MG63 (cell line): ENCODE measurements around the gene MAP3K14. TPM values are rescaled to one million over a fixed set of nuclear protein-coding genes. Genes with fewer than 3 reads are reported as not detected.

Experiments used
- DNase-seq: peaks from one replicate; pipeline ENCODE4 v3.0.0-alpha.2; 2020
- H3K27me3 ChIP-seq: fragments of 250-450 bp; sonication (Bioruptor Pico); 2 replicates; pipeline ENCODE4 v1.5.1; 2020; ENCODE audit warnings: mild to moderate bottlenecking, moderate library complexity
- H3K36me3 ChIP-seq: fragments of 250-450 bp; sonication (Bioruptor Pico); 2 replicates; pipeline ENCODE4 v1.5.1; 2020; ENCODE audit warnings: mild to moderate bottlenecking, moderate library complexity
- H3K4me3 ChIP-seq: fragments of 250-450 bp; sonication (Bioruptor Pico); 2 replicates; pipeline ENCODE4 v1.5.1; 2020; ENCODE audit warnings: mild to moderate bottlenecking, moderate library complexity
- H3K9me3 ChIP-seq: fragments of 250-450 bp; sonication (Bioruptor Pico); 2 replicates; pipeline ENCODE4 v1.5.1; 2020; ENCODE audit warnings: mild to moderate bottlenecking, moderate library complexity
- total RNA-seq: library from RNA; depleted of rRNA; stranded (reverse); fragments of >200 nt; shearing (Covaris generic); gene quantifications from 2 replicates; pipeline ENCODE4 v1.2.3, GENCODE V29; 2014; ENCODE audit warnings: low replicate concordance

MAP3K14 gene
- total RNA-seq, 1 experiment from 2014 or later: 13.4 TPM

DNA sequence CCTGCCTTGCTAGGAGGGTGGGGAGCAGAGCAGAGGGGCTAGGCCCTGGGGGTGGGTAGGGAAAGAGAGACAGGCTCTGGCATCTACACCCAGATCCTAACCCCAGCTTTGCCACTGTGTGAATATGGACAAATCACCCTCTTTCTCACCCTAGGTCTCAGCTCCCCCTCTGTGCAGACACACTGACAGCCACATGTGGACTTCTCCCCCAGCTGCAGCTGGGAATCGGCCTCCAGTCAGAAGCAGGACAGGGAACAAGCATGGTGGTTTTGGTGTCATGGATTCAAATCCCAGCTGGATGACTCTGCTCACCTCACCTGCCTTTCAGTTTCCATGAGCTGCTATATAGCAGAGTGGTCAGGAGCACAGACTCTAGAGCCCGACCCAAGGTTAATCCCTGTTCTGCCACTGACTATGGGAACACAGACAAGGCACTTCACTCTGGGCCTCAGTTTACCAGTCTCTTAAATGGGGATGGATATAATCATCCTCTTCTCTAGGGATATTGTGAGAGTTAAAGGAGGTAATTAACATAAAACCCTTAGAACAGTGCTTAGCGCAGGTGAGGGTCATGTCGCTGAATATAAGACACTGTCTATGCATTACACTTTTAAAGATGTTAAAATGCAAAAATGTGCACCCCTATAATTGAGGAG lies 26.2 kb upstream of the MAP3K14 start:
- H3K27me3 ChIP-seq: no peaks in the 10 kb centered on the region
- H3K9me3 ChIP-seq: no peaks in the 10 kb centered on the region
- no peaks in the 10 kb centered on the region for H3K36me3 ChIP-seq
- DNase-seq: no peak
- H3K4me3 ChIP-seq: no peak overlapping the region

DNA sequence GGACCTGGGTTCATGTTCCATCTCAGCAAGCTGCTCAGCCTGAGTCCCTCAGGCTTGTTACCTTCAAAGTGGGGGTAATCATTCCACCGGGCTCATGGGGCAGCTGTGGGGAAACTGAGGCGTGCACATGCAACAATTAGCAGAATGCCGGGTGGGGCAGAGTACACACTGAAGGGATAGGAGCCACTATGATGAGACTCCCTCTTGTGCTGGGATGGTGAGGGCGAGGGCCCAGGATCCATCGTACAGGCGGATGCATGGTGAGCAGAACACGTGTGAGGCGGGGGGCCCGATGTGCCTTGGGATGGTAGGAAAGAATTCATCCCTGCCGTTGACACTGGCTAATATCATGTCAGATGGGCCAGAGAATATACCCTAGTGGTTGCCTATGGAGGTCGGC lies 25.5 kb upstream of the MAP3K14 start:
- peak overlapping the region; percentile 16; the same call in 1 of the 2 replicates for H3K4me3 ChIP-seq

DNA sequence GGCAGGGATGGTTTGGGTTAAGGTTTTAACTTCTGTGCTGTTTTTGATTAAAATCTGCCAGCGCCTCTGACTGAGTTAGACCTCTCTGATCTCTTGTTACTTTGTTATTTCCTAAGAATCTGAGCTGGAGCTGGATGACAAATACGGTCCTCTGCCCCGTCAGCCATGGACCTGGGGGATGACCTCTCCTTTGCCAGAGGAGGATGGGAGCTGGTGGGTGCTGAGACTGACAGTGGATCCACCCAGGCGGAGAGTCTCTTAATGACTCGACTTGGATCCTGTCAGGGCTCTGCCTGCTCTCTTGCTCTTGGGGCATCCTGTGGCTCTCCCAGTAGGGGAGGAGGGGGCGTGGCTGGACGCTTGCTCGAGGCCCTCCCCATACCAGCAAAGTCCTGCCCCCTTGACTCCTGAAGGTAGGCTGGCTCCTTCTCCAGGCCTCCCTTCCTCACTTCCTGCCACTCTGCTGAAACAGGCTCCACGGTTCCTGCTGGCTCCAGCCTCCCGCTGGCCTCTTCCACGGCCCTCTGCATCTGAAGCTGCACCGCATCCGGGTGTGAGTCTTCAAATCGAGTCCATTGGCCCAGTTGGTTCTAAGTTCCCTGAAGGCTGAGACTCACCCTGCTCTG lies 24.8 kb upstream of the MAP3K14 start:
- H3K36me3 ChIP-seq: no peaks in the 10 kb centered on the region
- peak overlapping the region; percentile 16 for H3K4me3 ChIP-seq
- H3K27me3 ChIP-seq: no peaks in the 10 kb centered on the region
- no peaks in the 10 kb centered on the region for H3K9me3 ChIP-seq
- DNase-seq: peak; percentile 99

More for the DNA sequence above, 25.5 kb upstream of the MAP3K14 start:
- Histone ChIP-seq H3K36me3 (no peaks in the 10 kb centered on the region), H3K27me3 (no peaks in the 10 kb centered on the region), H3K9me3 (no peaks in the 10 kb centered on the region)
- DNase-seq: no peak

DNA sequence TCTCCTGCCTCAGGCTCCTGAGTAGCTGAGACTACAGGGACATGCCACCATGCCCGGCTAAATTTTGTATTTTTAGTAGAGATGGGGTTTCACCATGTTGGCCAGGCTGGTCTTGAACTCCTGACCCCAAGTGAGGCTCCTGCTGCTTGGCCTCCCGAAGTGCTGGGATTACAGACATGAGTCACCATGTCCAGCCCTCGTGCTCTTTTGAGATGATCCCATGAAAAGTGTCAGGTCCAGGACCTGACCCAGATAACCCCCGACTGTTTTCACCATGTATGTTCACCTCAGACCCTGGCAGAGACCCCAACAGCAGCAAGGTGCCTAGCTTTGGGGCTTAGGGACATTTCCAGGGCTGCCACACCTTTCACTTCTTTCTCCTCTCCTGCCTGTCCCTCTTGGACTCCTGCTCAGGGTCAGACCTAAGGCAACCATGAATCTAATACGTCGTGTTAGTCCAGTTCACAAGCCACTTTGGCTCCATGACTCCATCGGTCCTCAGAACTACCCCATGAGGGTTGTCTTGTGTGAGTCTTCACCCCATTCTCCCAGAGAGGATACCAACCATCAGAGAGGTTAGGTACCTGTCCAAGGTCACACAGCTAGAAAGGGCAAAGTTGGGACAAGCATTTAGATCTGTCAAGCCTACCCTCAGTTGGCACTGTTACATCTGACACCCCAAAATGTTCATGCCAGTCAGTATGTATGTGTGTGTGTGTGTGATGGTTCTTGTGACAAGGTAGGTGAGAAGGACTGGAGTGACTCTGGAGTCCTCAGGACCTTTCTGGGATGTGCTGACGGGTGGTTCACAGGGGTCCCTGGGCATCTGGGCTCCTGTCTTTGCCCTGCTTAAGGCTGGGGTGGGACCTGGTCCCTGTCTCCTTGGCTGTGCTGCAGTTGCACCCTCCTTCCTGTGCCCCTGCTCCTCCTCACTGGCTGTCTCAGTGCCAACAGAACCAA lies 23.1 kb upstream of the MAP3K14 start:
- H3K27me3 ChIP-seq: no peaks in the 10 kb centered on the region
- no peaks in the 10 kb centered on the region for H3K36me3 ChIP-seq
- no peaks in the 10 kb centered on the region for H3K9me3 ChIP-seq
- DNase-seq: peak; percentile 68
- H3K4me3 ChIP-seq: no peak overlapping the region

DNA sequence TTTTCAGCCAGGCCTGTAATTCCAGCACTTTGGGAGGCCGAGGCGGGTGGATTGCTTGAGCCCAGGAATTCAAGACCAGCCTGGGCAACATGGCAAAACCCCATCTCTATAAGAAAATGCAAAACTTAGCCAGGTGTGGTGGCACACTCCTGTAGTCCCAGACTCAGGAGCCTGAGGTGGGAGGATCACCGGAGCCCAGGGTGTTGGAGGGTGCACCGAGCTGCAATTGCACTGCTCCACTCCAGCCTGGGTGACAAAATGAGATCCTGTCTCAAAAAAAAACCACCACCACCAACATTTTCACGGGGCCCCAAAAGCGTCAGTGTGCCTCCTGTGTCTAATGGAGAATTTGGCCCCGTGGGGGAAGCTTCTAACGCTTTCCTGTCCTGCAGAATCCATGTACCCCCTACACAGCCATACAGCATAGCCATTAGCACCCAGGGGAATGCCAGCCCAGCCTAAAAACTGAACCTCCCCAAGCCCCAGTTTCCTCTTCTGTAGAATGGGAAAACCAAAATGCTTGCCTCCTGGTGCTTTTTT lies 22.2 kb upstream of the MAP3K14 start:
- H3K4me3 ChIP-seq: no peak overlapping the region
- no peak for DNase-seq
- no peaks in the 10 kb centered on the region for H3K36me3 ChIP-seq
- H3K27me3 ChIP-seq: no peaks in the 10 kb centered on the region
- no peaks in the 10 kb centered on the region for H3K9me3 ChIP-seq

DNA sequence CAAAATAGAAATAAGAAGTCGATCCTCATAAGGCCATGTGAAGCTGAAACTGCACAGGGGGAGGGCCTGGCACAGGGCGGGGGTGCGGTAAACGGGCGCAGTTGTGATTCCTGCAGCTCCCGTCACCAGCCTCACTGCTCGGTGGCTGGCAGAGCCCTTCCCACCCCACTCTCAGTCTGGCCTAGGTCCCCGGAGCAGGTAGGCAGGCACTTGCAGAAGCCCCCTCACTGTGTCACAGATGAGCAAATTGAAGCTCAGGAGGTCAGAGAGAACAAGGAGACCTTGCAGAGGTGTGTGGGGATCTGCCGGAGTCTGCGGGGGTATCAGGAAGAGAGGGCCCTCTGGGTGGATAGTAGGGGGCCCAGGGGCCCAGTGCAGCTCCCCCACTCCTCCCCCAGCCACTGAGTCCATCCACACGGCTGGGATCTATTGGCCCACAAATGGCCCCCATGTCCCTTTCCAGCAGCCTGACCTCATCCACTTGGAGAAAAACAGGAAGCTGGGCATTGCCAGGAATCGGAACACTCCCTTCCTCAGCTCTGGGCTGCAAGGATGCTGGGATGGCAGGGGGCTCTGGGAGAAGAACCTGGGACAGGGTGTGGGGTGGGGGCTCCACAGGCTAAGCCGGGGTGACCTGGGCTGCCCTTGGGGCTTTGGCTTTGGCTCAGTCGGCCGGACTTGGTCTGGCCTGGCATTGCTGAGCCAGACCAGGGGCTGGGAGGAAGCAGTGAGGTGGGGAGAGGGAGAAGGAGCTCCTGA lies 21.4 kb upstream of the MAP3K14 start:
- DNase-seq: peak; percentile 58
- Histone ChIP-seq H3K9me3 (no peaks in the 10 kb centered on the region), H3K27me3 (no peaks in the 10 kb centered on the region), H3K36me3 (no peaks in the 10 kb centered on the region), H3K4me3 (no peak overlapping the region)

DNA sequence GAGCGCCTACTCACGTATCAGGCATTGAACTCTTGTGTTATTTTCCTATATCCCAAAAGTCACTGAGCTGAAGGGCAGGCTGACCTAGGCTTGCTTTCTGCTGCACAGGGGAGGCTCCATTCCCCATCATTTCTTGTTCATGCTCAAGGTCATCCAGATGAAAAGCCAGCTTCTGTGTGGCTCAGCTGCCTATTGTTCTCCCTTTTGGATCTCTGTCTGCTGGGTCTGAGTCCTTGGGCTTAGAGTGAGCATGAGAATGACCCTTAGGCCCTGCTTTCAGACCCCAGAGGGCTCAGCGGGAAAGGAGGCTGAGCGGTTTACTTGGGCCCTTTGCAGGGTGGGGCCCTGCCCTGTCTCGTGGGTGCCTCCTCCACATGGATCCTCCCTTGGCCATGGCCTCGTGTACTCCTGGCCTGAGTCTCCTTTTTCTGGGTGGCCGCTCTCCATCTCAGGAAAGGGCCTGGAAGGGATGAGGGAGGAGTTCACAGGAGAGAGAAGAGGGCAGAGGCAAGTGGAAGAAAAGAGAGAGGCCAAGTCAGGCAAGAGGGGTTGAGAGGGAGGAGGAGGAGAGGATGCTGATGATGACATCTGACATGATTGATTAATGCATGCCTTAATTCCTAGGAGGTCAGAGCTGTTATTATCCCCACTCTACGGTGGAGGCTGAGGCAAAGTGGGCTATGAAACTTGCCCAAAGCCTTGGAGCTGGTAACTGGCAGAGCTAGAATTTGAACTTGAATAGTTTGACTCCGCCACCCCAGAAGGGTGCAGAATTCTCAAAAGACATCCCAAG lies 19.8 kb upstream of the MAP3K14 start:
- DNase-seq: no peak
- Histone ChIP-seq H3K36me3 (no peaks in the 10 kb centered on the region), H3K27me3 (no peaks in the 10 kb centered on the region), H3K9me3 (no peaks in the 10 kb centered on the region), H3K4me3 (no peak overlapping the region)

DNA sequence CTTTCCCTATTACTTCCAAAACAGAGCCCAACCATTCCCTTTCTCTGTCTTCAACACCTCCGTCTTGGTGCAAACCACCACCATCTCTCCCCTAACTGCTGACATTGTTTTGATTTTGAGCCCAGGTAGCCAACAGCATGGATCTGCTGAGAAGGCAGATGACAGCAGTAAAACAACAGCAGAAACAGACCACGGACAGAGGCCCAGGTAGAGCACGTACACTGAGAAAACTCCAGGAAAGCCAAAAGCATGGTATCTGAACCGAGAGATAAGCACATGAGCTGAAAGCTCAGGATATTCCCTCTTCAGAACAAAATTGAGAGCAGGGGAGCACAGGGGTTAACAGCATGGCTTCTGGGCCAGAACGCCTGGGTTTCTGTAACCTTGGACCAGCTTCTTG lies 18.9 kb upstream of the MAP3K14 start:
- H3K9me3 ChIP-seq: no peaks in the 10 kb centered on the region
- H3K4me3 ChIP-seq: no peak overlapping the region
- no peak for DNase-seq
- H3K36me3 ChIP-seq: no peaks in the 10 kb centered on the region
- H3K27me3 ChIP-seq: no peaks in the 10 kb centered on the region

DNA sequence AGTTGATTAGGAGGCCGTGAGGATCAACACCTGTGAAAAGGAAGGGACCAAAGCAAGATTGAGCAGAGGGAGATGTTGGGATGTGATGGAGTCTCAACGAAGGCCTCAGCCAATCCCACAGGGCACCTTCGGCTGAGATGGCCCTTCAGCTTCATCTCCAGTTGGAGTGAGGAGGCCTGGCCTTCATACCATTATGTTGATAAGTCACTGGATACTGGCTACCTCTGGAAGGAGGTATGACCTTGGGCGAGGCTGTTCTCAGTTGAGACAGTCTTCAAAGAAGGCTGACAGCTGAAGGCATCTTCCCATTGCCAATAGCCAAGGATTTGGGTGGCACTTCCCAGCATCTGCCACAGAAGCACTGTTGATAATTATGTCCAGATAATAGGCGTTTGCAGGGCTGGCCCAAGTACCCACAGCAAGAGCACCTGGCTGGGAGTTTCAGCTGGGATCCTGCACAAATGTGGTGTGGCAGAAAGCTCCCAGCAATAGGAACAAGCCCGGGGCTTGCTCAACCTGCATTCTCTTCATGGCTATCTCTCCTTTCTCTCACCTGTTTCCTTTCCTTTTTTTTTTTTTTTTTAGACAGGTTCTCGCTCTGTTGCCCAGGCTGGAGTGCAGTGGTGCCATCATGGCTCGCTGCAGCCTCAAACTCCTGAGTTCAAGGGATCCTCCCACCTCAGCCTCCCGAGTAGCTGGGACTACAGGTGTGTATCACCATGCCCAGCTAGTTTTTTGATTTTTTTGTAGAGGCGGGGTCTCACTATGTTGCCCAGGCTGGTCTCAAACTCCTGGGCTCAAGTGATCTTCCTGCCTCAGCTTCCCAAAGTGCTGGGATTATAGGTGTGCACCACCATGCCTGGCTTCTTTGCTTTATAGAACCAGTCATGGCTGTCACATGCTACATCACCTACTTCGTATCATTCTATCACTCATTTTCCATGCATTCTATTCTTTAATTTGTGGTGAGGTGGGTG lies 18.2 kb upstream of the MAP3K14 start:
- Histone ChIP-seq H3K36me3 (no peaks in the 10 kb centered on the region), H3K27me3 (no peaks in the 10 kb centered on the region), H3K9me3 (no peaks in the 10 kb centered on the region), H3K4me3 (no peak overlapping the region)
- DNase-seq: no peak

DNA sequence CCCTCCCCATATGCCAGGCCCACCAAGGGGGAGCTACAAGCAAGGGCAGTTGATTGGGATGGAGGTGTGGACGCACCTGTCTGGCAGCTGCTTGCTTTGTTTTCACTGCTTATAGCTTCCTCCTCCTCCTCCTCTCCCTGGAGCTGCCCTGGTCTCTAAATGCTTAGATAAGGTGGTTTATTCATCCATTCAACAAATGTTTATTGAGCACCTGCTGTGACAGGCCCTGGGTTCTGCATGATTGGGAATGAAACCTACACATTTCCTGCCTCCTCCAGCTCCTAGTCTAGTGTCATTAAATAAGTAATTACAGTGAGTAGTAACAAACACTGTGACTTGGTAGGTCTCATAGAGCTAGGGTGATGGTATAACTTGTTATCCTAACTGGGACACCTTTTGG lies 17.4 kb upstream of the MAP3K14 start:
- Histone ChIP-seq H3K27me3 (no peaks in the 10 kb centered on the region), H3K4me3 (no peak overlapping the region), H3K9me3 (no peaks in the 10 kb centered on the region), H3K36me3 (no peaks in the 10 kb centered on the region)
- no peak for DNase-seq

DNA sequence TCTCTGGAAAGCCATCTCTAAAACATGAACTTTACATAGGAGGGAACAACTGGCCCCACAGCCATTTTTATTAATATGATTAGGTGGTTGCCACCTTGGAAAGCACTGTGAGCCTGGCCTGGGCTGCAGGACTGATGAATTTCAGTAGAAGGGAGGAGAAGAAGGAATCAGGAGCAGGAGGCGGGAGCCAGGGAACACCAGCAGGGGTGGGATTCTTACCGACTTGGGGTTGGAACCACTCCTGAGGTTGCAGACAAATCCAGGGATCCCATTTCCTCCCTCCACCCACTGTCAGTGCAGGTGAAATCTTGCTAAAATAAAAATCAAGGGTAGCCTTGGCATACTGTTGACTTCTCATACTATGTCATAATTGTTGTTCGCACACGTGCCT lies 16.9 kb upstream of the MAP3K14 start:
- Histone ChIP-seq H3K9me3 (no peaks in the 10 kb centered on the region), H3K27me3 (no peaks in the 10 kb centered on the region), H3K36me3 (no peaks in the 10 kb centered on the region), H3K4me3 (no peak overlapping the region)
- no peak for DNase-seq

DNA sequence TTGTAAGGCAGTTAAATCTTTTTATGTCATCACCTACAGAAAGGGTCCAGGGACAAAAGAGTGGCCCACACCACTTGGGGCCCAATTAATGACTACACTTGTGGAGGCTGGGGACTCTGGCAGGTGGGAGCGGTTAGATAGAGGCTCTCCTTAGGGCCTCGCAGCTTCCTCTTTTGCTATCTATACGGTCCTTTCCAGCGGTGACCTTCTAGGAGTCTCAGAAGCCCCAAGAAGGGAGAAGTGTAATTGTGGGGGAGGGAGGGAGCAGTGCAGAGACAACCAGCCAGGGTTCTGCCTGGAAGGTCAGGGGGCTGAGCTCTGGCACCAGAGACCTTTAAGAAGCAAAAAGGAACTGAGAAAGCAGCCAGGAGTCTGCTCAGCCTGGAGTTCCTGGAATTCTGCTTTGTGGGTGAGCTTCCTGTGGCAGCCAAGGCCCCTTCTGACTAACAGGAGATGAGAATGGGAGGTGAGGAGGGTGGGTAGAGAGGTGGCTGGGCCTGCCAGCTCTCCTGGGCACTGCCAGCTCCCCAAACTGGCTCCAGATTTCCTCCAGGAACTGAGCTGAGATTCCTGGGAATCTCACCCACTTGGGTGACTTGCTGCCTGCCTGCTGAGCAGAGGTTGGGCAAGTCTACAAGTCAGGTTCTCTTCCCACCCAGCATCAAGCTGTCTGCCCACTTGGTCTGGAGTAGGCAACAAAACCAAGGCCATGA lies 16.3 kb upstream of the MAP3K14 start:
- H3K9me3 ChIP-seq: no peaks in the 10 kb centered on the region
- H3K4me3 ChIP-seq: no peak overlapping the region
- DNase-seq: peak; percentile 90
- H3K27me3 ChIP-seq: no peaks in the 10 kb centered on the region
- H3K36me3 ChIP-seq: no peaks in the 10 kb centered on the region

DNA sequence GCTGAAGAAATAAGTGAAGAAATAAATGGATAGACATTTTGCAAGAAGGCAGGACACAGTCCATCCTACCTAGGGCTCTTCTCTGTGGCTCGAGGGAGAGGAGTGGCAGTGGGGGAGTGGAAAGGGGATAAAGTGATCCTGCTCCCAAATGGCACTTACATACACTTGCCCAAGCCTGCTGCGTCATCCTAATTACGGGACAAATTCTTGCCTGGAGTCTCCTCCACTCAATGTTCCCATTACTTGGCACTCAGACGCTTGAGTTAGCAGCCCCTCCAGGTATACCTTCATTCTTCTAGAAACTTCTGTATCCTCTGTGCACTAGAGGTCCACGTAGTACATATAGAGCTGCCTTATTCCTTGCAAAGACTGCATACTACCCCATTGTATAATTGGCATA lies 15.7 kb upstream of the MAP3K14 start:
- Histone ChIP-seq H3K9me3 (no peaks in the 10 kb centered on the region), H3K36me3 (no peaks in the 10 kb centered on the region), H3K4me3 (no peak overlapping the region), H3K27me3 (no peaks in the 10 kb centered on the region)
- no peak for DNase-seq

DNA sequence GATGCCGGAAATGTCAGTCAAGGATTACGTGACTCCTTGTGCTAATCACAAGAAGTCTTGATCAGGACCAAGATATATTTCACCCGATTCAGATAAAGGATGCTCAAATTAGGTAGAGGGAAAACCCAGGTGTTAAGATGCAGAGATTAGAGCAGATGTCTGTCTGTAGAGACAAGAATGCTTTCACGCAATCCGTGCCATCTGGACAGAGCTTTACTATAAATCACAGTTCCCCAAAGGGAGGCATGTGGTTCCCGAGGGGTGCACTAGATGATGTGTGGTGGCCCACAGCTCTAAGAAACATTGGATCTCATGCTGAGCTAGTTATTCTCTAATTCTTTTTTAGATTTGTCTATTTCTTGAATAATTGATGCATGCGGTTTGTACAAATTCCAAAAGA lies 9.8 kb upstream of the MAP3K14 start:
- no peak for DNase-seq
- Histone ChIP-seq H3K36me3 (no peaks in the 10 kb centered on the region), H3K9me3 (no peaks in the 10 kb centered on the region), H3K4me3 (no peak overlapping the region), H3K27me3 (no peaks in the 10 kb centered on the region)
